Memory B cell (primary cell): Measurements from ENCODE around the gene EREG.
A peak's percentile ranks its signal among the peaks of the same experiment; 100 is the strongest.

Experiments
- ATAC-seq: fragments of 150-1000 bp; cut with Tn5 transposase; 2 replicates; pipeline ENCODE4 v1.10.0; 2021; ENCODE audit warnings: low read depth, mild to moderate bottlenecking, moderate library complexity
- DNase-seq, 2 donors: peaks; one replicate each; pipeline ENCODE4 v3.0.0; 2022; ENCODE audit warnings: low spot score in 2 of 2
- H3K27ac Mint-ChIP-seq: one replicate; pipeline ENCODE4 v1.8.0; 2022; ENCODE audit warnings: mild to moderate bottlenecking, moderate library complexity, mixed read lengths
- H3K27me3 Mint-ChIP-seq: one replicate; pipeline ENCODE4 v1.8.0; 2022; ENCODE audit warnings: mixed read lengths
- H3K36me3 Mint-ChIP-seq: one replicate; pipeline ENCODE4 v1.8.0; 2022; ENCODE audit warnings: mild to moderate bottlenecking, mixed read lengths
- H3K4me1 Mint-ChIP-seq: one replicate; pipeline ENCODE4 v1.8.0; 2022; ENCODE audit warnings: mixed read lengths
- H3K4me3 Mint-ChIP-seq: one replicate; pipeline ENCODE4 v1.8.0; 2022; ENCODE audit warnings: mild to moderate bottlenecking, moderate library complexity, mixed read lengths
- H3K9me3 Mint-ChIP-seq: one replicate; pipeline ENCODE4 v1.8.0; 2022; ENCODE audit warnings: mixed read lengths

EREG gene

DNA sequence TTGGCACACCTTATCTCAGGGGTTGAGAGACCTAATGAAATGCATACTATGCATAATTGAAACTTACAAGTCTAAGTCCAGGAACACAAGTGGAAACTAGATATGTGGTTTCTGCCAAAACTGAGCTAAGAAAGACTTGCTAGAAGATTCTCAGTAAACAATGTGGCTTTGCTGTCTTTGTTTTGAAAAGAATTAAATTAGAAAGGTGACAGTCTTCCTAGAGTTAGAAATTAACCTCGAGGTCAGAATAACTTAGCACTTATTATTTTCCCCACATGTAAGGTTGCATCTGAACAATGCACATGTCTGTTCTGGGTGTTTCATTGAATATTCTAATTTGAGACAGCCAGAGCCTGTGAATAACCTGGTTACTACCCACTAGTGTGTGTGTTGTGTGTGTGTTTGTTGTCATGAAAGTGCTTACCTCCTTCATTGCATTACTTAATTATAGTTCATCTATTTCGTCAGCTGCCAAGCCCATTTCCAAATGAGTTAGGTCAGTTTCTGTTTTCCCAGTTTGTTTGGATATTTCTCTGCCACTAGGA lies 1.5 kb downstream of the EREG start:
- peaks cover 14% of the 10 kb centered on the region for H3K4me1 Mint-ChIP-seq
- H3K27ac Mint-ChIP-seq, result no peak overlapping the region
- ATAC-seq (no peak), DNase-seq (no peak)
- no peak overlapping the region for H3K4me3 Mint-ChIP-seq
- H3K9me3 Mint-ChIP-seq, result no peaks in the 10 kb centered on the region
- H3K36me3 Mint-ChIP-seq, result no peaks in the 10 kb centered on the region
- peaks cover 21% of the 10 kb centered on the region for H3K27me3 Mint-ChIP-seq

DNA sequence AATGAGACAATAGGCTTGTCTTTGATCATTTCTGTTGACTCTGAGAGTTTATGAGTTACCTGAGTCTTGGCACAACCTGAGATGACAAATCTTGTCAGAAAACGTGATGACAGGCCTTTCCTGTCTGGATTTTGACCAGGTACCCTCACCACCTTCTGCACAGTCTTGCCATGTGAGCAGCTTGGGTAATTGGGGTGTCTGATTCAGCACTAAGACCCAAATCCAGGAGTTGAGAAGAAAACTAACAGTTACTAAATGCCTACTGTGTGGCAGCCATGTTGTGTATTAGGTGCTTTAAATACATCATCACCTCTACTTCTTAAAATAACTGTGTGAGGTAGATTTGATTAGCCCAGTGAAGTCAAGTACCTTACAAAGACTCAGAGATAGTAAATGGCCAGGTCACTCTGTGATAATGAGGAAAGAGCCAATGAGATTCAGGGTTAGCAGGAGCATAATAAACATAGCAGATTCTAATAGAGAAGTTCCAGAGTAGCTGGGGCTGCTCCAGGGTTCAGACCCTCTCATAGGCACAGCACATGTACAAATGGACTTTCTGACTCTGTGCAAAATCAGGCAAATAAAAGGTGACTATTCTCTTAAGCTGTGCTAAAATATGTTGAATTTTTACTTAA lies 2.8 kb downstream of the EREG start:
- no peak for ATAC-seq
- peaks cover 14% of the 10 kb centered on the region for H3K4me1 Mint-ChIP-seq
- H3K36me3 Mint-ChIP-seq, result no peaks in the 10 kb centered on the region
- DNase-seq, result no peak
- H3K27ac Mint-ChIP-seq, result no peak overlapping the region
- H3K9me3 Mint-ChIP-seq, result no peaks in the 10 kb centered on the region
- H3K27me3 Mint-ChIP-seq, result peaks cover 18% of the 10 kb centered on the region
- H3K4me3 Mint-ChIP-seq, result no peak overlapping the region

DNA sequence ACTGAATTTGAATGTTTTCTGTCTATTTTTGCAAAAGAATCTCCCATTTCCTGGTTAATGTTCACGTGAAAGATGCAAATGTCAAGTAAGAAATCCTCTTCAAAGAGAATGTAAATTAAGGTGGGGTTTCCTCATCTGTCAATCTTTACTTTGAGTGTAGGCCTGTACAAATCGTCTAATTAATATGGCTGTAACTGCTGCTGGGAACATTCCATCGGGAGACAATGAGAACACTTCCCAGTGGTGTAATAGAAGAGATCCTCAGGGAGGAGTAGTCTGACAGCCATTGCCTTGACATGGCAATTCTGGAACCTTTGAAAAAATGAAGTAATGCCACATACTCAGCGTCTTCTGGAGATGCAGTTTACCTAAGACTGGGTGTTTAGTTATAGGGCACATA lies 3.7 kb downstream of the EREG start:
- H3K27me3 Mint-ChIP-seq, result peaks cover 17% of the 10 kb centered on the region
- H3K36me3 Mint-ChIP-seq, result no peaks in the 10 kb centered on the region
- H3K4me3 Mint-ChIP-seq, result no peak overlapping the region
- H3K9me3 Mint-ChIP-seq, result no peaks in the 10 kb centered on the region
- no peak for ATAC-seq
- DNase-seq, result no peak
- no peak overlapping the region for H3K27ac Mint-ChIP-seq
- peaks cover 14% of the 10 kb centered on the region for H3K4me1 Mint-ChIP-seq

DNA sequence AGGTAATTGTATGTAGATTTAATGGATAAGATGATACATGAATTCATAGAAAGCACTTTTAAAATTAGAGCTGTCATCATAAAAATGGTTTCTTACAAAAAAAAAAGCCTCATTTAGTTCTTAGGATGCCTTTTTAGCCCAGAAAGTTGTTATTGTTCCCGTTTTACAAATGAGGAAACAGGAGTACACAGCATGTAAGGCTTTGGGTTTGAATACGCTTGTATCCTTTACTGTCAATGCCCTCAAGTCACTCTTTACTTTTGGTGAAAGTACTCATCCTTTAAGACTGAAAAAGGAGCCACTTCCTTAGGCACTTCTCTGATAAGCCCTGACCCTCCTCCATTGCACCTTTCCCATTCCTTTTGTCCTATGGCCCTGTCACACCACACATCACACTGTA lies 4.9 kb downstream of the EREG start:
- H3K27ac Mint-ChIP-seq, result no peak overlapping the region
- ATAC-seq, result no peak
- no peak overlapping the region for H3K4me3 Mint-ChIP-seq
- H3K9me3 Mint-ChIP-seq, result no peaks in the 10 kb centered on the region
- DNase-seq, result no peak
- H3K4me1 Mint-ChIP-seq, result peaks cover 5% of the 10 kb centered on the region
- H3K36me3 Mint-ChIP-seq, result no peaks in the 10 kb centered on the region
- H3K27me3 Mint-ChIP-seq, result peaks cover 13% of the 10 kb centered on the region

DNA sequence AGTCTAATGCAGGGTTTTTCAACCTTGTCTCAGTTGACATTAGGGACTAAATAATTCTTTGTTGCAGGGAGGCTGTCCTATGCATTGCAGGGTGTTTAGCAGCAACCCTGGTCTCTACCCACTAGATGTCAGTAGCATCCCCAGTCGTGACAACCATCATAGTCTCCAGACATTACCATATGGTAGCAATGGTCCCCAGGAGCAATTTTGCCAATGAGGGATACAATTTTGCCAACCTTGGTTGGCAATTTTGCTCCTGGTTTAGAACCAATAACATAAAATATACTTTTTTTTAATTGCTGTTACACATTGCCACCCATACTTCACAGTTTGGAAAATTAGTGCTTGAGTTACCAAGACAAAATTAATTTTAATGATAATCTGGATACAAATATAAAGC lies 6.0 kb downstream of the EREG start:
- DNase-seq (peak in 1 of 2 donors; percentile 28), ATAC-seq (peak; percentile 94)
- H3K27ac Mint-ChIP-seq, result no peak overlapping the region
- no peaks in the 10 kb centered on the region for H3K36me3 Mint-ChIP-seq
- no peaks in the 10 kb centered on the region for H3K4me1 Mint-ChIP-seq
- H3K27me3 Mint-ChIP-seq, result peaks cover 14% of the 10 kb centered on the region
- no peak overlapping the region for H3K4me3 Mint-ChIP-seq
- H3K9me3 Mint-ChIP-seq, result no peaks in the 10 kb centered on the region

DNA sequence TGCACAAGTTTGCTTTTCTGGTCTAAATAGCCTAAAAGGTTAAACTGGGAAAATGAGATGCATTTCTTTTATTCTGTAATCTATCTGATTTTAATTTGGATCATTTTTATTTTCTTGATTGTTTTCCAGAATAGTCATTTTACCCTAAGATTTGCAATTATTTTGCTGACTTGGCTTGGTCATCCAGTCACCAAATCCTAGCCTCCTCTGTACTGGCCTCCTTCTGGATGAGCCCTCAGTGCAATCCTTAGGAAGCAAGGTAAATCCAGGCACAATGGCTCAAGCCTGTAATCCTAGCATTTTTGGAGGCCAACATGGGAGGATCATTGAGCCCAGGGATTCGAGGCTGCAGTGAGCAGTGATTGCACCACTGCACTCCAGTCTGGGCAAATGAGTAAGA lies 9.2 kb downstream of the EREG start:
- H3K27me3 Mint-ChIP-seq, result peaks cover 6% of the 10 kb centered on the region
- H3K27ac Mint-ChIP-seq, result no peak overlapping the region
- H3K4me3 Mint-ChIP-seq, result no peak overlapping the region
- H3K9me3 Mint-ChIP-seq, result no peaks in the 10 kb centered on the region
- ATAC-seq, result no peak
- H3K4me1 Mint-ChIP-seq, result no peaks in the 10 kb centered on the region
- no peaks in the 10 kb centered on the region for H3K36me3 Mint-ChIP-seq
- no peak for DNase-seq

DNA sequence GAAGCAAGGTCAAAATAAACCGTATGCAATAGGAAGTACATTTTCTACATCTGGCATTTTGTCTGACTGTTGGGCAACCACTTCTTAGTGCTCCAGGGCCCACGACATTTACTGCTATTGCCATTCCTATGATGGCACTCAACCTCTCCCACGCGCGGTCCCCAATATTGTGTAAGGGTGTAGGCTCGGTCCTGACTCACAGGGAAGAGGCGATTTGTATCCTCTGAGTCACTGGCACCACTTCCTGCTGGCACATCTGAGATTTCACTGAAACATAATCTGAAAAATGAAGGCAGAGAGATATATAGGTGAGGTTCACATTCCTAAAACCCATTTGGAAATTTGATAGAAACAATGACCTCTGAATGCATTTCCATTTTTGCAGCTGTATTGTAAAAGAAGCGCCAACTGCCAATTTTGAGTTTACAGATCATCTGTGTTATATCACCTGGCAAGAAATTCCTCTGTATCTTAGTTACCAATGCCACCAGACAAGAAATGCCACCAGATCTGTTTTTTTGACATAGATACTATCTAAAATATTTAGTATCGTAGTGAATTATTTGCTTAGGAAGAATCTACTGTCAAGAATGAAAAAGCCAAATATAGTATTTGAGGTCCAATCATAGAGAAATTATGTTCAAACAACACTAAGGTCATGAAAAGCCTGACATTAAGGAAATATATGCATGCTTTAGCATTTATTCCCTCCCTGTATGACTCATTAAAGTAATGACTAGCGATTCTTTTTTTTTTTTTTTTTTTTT lies 9.8 kb downstream of the EREG start:
- Mint-ChIP-seq H3K4me3 (no peak overlapping the region), H3K27ac (no peak overlapping the region), H3K9me3 (no peaks in the 10 kb centered on the region), H3K36me3 (no peaks in the 10 kb centered on the region), H3K27me3 (peaks cover 6% of the 10 kb centered on the region), H3K4me1 (no peaks in the 10 kb centered on the region)
- DNase-seq, result no peak
- ATAC-seq, result no peak

DNA sequence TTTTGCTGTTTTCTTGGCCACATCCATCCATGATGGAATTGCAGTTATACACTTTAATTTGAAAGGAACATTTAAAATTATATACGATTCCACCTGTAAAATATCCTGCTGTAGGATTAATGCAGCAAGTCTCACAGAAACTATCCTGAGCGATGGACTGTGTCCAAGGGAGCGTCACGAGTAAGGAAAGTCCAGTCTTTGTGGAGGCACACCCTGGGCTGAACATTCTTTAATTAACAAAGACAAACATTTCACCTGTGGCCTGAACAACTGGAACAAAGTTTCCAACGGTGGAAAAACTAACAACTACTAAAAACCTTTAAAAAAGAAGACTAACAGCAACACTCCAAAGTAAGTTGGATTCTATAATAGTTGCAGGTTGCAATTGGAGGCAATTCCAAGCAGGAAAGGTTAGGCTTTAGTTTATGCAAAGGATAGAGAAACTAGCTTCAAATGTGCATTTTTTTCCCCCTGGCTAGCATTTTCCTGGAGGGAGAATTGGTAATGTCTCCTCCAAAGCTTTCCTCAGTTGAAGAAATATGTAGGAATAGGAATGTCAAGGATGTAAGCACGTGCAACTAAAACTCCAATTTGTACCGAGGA lies 11.0 kb downstream of the EREG start:
- Mint-ChIP-seq H3K9me3 (no peaks in the 10 kb centered on the region), H3K36me3 (no peaks in the 10 kb centered on the region), H3K27ac (no peak overlapping the region), H3K4me1 (no peaks in the 10 kb centered on the region), H3K27me3 (peaks cover 4% of the 10 kb centered on the region), H3K4me3 (no peak overlapping the region)
- no peak for DNase-seq
- ATAC-seq, result no peak

DNA sequence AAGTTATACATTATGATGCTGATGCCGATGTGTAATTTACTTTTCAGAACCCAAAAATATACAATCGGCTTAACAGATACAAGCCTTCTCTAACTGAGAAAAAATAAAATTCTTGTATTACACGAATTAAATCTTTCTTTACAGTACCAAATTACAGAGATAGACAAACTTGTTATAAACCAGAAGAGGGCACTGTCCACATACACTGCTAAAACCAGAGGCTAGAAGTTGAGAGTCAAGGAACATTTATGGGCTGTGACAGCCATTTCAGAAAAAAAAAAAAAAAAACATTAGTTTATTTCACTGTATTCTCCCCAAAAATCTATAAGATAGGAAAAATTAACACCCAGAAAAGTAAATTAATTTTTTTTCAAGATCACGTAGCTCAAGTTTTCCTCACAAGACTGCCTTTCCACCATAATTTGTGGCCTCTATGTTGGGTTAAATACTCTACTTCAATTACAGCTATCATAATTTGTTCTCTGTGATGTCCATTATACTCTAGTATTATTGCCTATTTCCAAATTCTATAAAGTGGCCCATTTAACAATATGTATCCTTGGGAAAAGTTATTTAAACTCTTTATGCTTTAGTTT lies 12.0 kb downstream of the EREG start:
- Mint-ChIP-seq H3K4me1 (no peaks in the 10 kb centered on the region), H3K27me3 (peaks cover 3% of the 10 kb centered on the region), H3K9me3 (no peaks in the 10 kb centered on the region), H3K36me3 (no peaks in the 10 kb centered on the region), H3K27ac (no peak overlapping the region), H3K4me3 (no peak overlapping the region)
- peak; percentile 78 for ATAC-seq
- peak in 1 of 2 donors; percentile 20 for DNase-seq

DNA sequence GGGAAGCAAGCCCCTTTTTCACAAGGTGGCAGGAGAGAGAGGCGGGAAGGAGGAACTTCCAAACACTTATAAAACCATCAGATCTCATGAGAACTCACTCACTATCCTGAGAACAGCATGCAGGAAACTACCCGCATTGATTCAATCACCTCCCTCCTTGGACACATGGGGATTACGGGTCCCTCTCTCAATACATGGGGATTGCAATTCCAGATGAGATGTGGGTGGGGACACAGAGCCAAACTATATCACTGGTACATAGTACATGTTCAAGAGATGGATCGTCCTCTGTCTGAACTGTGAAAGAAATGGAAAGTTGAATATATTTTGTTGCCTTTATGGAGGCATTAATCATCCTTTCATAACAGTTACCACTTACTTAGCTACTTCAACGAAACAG lies 12.8 kb downstream of the EREG start:
- H3K9me3 Mint-ChIP-seq, result no peaks in the 10 kb centered on the region
- no peaks in the 10 kb centered on the region for H3K4me1 Mint-ChIP-seq
- no peaks in the 10 kb centered on the region for H3K36me3 Mint-ChIP-seq
- no peak overlapping the region for H3K27ac Mint-ChIP-seq
- H3K4me3 Mint-ChIP-seq, result no peak overlapping the region
- peaks cover 4% of the 10 kb centered on the region for H3K27me3 Mint-ChIP-seq
- DNase-seq, result no peak
- ATAC-seq, result no peak

DNA sequence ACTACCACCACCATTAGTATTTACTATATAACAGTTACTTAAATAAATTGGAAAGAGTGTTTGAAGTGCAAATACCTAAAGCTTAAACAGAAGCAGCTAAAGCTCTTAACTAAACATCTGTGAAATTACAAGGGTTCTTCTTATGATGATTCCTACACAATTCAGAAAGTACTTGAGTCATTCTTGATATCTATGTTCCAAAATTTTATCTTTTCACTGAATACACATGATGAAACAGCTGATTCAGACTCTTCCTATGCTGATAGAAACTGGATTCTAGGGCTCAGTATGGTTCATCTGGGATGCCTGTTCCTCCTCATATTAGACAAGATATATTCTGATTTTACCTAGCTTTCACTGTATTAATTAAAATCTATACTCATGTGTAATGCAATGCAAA lies 13.6 kb downstream of the EREG start:
- no peak overlapping the region for H3K27ac Mint-ChIP-seq
- ATAC-seq, result no peak
- H3K4me1 Mint-ChIP-seq, result no peaks in the 10 kb centered on the region
- no peaks in the 10 kb centered on the region for H3K36me3 Mint-ChIP-seq
- no peak overlapping the region for H3K4me3 Mint-ChIP-seq
- H3K27me3 Mint-ChIP-seq, result peaks cover 4% of the 10 kb centered on the region
- no peaks in the 10 kb centered on the region for H3K9me3 Mint-ChIP-seq
- no peak for DNase-seq

DNA sequence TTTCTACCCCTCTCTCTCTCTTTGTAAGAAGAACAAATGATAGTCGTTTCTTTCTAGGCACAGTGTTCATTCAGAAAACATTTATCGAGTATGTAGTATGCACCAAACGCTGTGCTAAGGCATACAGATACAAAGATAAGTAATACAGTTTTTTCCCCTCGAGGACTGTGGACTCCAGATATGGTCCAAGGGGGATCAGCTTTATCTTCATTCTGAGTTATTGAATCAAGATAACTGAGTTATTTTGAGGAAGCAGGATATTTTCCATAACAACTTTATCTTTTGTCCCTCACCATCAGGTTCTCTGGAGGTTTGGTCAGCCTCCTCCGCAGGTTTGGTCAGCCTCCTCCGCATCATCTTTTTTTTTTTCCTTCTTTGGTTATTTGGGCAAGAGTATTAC lies 15.0 kb downstream of the EREG start:
- DNase-seq (no peak), ATAC-seq (no peak)
- H3K9me3 Mint-ChIP-seq, result no peaks in the 10 kb centered on the region
- H3K4me3 Mint-ChIP-seq, result no peak overlapping the region
- H3K4me1 Mint-ChIP-seq, result no peaks in the 10 kb centered on the region
- no peak overlapping the region for H3K27ac Mint-ChIP-seq
- H3K36me3 Mint-ChIP-seq, result no peaks in the 10 kb centered on the region
- peaks cover 6% of the 10 kb centered on the region for H3K27me3 Mint-ChIP-seq

DNA sequence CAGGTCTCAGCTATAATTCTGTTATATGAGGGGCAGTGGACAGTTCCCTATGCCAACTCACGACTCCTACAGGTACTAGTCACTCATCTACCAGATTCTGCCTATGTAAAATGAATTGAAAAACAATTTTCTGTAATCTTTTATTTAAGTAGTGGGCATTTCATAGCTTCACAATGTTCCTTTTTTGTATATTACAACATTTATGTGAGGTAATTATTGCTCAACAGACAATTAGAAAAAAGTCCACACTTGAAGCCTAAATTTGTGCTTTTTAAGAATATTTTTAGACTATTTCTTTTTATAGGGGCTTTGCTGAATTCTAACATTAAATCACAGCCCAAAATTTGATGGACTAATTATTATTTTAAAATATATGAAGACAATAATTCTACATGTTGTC lies 20.4 kb downstream of the EREG start:
- no peaks in the 10 kb centered on the region for H3K9me3 Mint-ChIP-seq
- H3K27ac Mint-ChIP-seq, result no peak overlapping the region
- H3K27me3 Mint-ChIP-seq, result peaks cover 6% of the 10 kb centered on the region
- no peaks in the 10 kb centered on the region for H3K4me1 Mint-ChIP-seq
- H3K36me3 Mint-ChIP-seq, result no peaks in the 10 kb centered on the region
- no peak overlapping the region for H3K4me3 Mint-ChIP-seq
- ATAC-seq (no peak), DNase-seq (no peak)

DNA sequence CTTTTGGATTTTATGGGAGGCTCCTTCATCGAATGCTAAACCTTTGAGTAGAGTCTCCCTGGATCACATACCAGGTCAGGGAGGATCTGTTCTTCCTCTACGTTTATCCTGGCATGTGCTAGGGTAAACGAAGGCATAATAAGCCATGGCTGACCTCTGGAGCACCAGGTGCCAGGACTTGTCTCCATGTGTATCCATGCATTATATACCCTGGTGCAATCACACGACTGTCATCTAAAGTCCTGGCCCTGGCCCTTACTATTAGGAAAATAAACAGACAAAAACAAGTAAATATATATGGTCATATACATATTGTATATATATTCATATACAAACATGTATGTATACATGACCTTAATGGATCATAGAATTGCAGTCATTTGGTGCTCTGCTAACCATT lies 21.2 kb downstream of the EREG start:
- H3K27ac Mint-ChIP-seq, result no peak overlapping the region
- no peak for ATAC-seq
- no peak overlapping the region for H3K4me3 Mint-ChIP-seq
- H3K36me3 Mint-ChIP-seq, result no peaks in the 10 kb centered on the region
- no peak for DNase-seq
- no peaks in the 10 kb centered on the region for H3K9me3 Mint-ChIP-seq
- H3K4me1 Mint-ChIP-seq, result no peaks in the 10 kb centered on the region
- H3K27me3 Mint-ChIP-seq, result peaks cover 6% of the 10 kb centered on the region
